Measurements from ENCODE around the gene ZNF646.
A peak's percentile ranks its signal among the peaks of the same experiment; 100 is the strongest.
"Not testable (repeated sequence)": the region's sequence is repeated elsewhere in the genome, so short reads cannot be mapped to it uniquely, and the experiment has no call there.

ZNF646 gene

GRCh38 chr16:31083981-31084380 lies 9.8 kb downstream of the ZNF646 start:
- no peak for DNase-seq

GRCh38 chr16:31084584-31085302 lies 10.5 kb downstream of the ZNF646 start:
- no peak for DNase-seq

DNA sequence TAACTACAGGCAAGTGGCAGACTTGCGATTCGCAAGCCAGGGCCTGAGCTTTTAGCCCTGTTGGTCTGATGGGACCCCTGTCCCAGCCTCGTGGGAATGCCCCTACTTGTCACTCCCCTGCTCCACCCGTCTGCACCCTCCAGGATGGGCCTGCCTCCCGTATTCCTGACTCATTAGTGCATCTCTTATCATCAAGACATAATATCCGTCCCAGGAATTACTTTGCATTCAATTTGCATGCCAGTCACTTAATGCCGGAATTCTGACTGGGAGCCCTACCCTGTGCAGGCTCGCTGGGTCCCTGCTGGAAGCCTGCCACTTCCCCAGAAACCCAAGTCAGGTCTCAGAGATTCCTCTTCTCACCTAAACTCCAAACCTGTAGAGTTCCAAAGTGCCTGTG lies 11.2 kb downstream of the ZNF646 start:
- DNase-seq, result no peak

- DNase-seq, result no peak
Measured at GRCh38 chr16:31085873-31086628, 11.8 kb downstream of the ZNF646 start.

DNA sequence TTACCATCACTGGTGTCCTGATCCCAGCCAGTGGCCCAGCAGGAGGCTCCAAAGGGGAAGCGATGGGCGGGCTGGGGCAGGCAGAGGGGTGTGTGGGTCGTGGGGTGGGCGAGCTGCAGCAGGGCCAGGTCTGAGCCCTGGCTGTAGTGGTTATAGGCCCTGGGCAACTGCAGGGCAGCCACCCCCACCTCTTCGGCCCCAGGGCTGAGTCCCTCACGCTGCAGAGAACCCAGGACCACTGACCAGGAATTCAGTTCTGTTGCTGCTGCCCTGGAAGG lies 12.3 kb downstream of the ZNF646 start:
- DNase-seq, result no peak

DNA sequence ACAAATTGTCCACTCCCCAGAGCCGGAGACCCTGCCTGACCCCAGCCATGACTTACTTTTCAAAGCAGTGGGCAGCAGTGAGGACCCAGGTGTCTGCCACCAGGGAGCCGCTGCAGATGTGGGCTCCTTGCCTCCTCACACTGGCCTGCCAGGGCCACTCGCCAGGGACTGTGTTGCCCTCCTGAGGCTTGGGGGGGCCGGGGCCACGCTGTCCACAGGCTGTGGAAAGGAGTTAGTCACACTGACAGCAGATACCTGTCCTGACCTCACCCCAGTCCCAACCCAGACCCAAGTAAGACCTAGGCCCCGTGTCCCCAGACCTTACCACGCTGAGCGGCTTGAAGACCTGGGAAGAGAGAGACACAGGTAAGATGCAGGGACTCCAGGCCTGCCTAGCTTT lies 13.3 kb downstream of the ZNF646 start:
- DNase-seq, result no peak

DNA sequence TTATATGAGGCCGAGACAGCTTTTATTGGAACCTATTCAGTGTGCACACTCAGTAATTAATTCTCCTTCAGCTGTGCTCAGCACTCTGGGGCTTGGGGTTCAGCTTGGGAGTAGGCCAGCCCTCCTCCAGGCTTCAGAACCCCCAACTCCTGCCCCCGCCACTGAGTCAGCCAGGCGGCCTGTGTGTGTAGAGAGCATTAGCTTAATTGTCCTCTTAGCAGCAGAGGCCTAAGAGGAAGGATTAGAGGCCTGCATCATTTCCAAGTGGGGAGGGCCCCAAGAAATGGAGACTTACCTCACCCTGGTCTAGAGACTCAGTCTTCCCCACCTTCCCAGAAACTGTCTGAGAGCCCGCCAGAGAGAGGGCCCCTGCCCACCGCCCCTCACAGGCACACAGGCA lies 13.7 kb downstream of the ZNF646 start:
- DNase-seq, result no peak

GRCh38 chr16:31088459-31089183 lies 14.4 kb downstream of the ZNF646 start, which contains the start of gene PRSS53:
Gene PRSS53 (minus strand): TSS chr16:31088943. CDS start chr16:31088809, 134 bp downstream.
- DNase-seq, result no peak

GRCh38 chr16:31089199-31089598 lies 15.0 kb downstream of the ZNF646 start:
- DNase-seq, result no peak

DNA sequence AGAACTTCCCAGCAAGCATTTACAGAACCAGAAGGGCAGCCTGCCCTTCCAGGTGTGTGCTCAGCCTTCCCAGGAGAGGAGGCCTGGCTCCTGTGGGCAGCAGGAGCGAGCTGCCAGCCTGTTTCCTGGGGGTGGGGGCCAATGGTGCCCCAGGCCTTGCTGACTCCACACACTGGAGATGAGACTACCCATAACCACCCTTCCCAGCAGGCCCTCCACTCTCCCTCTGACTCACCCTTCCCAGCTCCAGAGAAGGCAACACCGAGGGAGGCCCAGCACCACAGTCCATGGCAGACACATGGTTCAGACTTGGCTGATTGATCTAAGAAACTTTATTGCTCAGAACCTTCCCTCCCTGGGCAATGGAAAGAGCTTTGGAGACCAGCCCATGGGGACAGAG lies 16.3 kb downstream of the ZNF646 start:
- no peak for DNase-seq

DNA sequence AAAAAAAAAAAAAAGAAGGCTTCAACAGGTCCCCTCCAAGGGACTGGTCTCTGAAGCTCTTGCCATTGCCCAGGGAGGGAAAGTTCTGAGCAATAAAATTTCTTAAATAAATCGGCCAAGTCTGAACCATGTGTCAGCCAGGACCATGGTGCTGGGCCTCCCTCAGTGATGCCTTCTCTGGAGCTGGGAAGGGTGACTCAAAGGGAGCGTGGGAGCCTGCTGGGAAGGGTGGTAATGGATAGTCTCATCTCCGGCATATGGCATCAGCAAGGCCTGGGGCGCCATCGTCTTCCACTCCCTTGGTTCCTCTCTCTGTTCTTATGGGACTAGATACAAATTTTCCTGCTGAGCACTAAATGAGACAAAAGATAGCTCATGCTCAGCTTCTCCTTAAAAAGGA lies 18.1 kb downstream of the ZNF646 start:
- DNase-seq, result no peak

GRCh38 chr16:31093132-31093703 lies 19.0 kb downstream of the ZNF646 start:
- peak in 1 of 5 experiments; percentile 51 for DNase-seq

DNA sequence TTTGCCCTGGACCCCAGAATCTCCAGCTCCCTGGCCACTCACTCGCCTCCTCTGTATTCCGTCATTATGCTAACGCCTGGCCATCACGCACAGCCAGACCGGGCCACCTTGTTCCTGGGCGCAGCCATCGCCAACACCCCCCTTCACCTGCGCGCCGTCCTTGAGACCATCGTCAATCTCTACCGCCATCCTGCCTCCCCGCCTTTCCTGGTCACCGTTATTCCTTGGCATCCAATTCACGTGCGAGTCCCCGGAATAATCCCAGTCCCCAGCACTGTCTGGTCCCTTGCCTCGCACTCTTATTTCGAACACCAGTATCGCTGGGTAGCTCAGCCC lies 19.8 kb downstream of the ZNF646 start:
- no peak for DNase-seq

- DNase-seq, result peak; percentile 65 to 91 (median 82)
Measured at GRCh38 chr16:31094424-31095120, 20.4 kb downstream of the ZNF646 start, which contains the start of gene VKORC1. Gene VKORC1 (minus strand): TSS chr16:31094797. CDS start chr16:31094729, 68 bp downstream.

DNA sequence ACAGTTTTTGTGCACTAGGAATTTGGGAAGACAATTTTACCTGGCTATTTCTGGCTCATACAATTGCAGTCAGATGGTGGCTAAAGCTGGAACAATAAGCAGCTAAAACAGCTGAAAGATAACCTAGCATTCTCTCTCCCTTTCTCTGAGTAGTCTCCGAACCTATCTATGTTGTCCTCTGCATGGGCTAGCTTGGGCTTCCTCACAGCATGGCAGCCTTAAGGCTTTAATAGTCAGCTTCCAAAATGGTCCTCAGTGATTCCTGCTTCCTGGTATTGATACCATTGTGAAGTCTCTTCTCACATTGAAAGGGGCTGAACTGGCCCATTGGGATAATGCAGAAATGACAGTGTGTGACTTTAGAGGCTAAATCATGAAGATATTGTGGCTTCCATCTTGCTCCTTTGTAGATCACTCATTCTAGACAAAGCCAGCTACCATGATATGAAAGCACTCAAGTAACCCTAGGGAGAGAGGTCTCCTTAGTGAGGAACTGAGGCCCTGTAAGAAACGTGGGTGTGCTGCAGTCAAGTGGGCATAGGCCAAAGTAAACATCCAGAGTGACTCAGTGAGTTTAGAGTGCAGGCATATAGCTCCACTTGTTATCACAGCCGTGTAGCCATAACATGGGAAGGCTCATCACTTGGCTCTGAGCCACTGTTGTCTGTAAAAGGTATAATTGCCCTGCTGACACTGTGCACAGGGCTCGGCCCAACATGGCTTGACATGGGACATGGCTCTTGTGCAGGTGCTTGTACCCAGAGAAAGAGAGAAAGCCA lies 25.8 kb downstream of the ZNF646 start:
- DNase-seq, result no peak

- DNase-seq, result not testable (repeated sequence)
Measured at GRCh38 chr16:31100876-31101641, 26.8 kb downstream of the ZNF646 start.

- DNase-seq, result peak; percentile 67 to 74 (median 68)
Measured at GRCh38 chr16:31105677-31106213, 31.5 kb downstream of the ZNF646 start.

GRCh38 chr16:31106509-31107464 lies 32.6 kb downstream of the ZNF646 start:
- no peak for DNase-seq

GRCh38 chr16:31107465-31107867 lies 33.2 kb downstream of the ZNF646 start:
- DNase-seq, result peak in 1 of 5 experiments; percentile 55
